Psoas muscle (tissue), 8 donors: Measurements from ENCODE around the gene VGLL3. TPM values are rescaled to one million over a fixed set of nuclear protein-coding genes. Genes with fewer than 3 reads are reported as not detected.

Experiments
- ATAC-seq, 4 donors: fragments of 200-7000 bp; cut with Tn5 transposase; one replicate each; pipeline ENCODE4 v1.9.1; 2020; ENCODE audit warnings: moderate library complexity in 3 of 4, mild to moderate bottlenecking in 2 of 4
- DNase-seq, 2 donors: peaks; one replicate each; pipeline ENCODE4 v3.0.0-alpha.2; 2020
- H3K27ac ChIP-seq: fragments of 200-600 bp; one replicate; pipeline ENCODE4 v1.8.0; 2022
- H3K27me3 ChIP-seq, 3 donors: fragments of 200-600 bp in 1 of 3; one replicate each; pipeline versions ENCODE4 v1.6.1 to v1.8.0; 2013 to 2022; ENCODE audit warnings: low read length in 2 of 3, mild to moderate bottlenecking in 2 of 3, moderate library complexity in 1 of 3; ENCODE audit not compliant: insufficient read depth in 3 of 3
- H3K36me3 ChIP-seq, 2 donors: fragments of 200-600 bp in 1 of 2; one replicate each; pipeline versions ENCODE4 v1.6.1 to v1.8.0; 2013 to 2022; ENCODE audit warnings: low read depth in 1 of 2, mild to moderate bottlenecking in 1 of 2, moderate library complexity in 1 of 2; ENCODE audit not compliant: insufficient read depth in 1 of 2
- H3K4me1 ChIP-seq: fragments of 200-600 bp; one replicate; pipeline ENCODE4 v1.8.0; 2022
- H3K4me3 ChIP-seq: fragments of 200-600 bp; one replicate; pipeline ENCODE4 v1.8.0; 2022; ENCODE audit warnings: mild to moderate bottlenecking
- H3K9me3 ChIP-seq: fragments of 200-600 bp; one replicate; pipeline ENCODE4 v1.8.0; 2022
- WGBS, 3 donors: extraction: QIAGEN DNeasy Blood & Tissue Kit; methylation state at CpG; one replicate each; pipeline versions ENCODE4 v1.1.6 to v1.1.7; 2013; 5-methylcytosine and 5-hydroxymethylcytosine counted together
- intact Hi-C, 2 donors: fragments of 100-400 bp; cut with DNase I; formaldehyde crosslinking; loops; one replicate each; pipeline versions ENCODE4 v1.11.0 to v1.14.2; 2022
- polyA plus RNA-seq, 3 donors: library from polyadenylated mRNA; stranded (reverse); fragments of 200-250 nt; gene quantifications; one replicate each; pipeline ENCODE4 v1.2.3, GENCODE V29; 2013
- total RNA-seq, 4 donors: library from RNA; stranded (reverse); fragmentation: NEBNext Ultra II Directional in 2 of 4; extraction: Animal tissue kit (Norgen Biotek cat#: 25700) in 2 of 4; gene quantifications; one replicate each; pipeline versions ENCODE4 v1.2.1 to v1.2.4, GENCODE V29; 2021 to 2023
- TF ChIP-seq, protein P1 (sequence below): fragments of 200-600 bp; IDR thresholded peaks from one replicate; pipeline ENCODE4 v1.8.0; 2022; ENCODE audit warnings: antibody characterized with exemption
- donor health status: healthy with polysubstance abuse.
- donor health status: DM: no; HTN: no; CAD: no; lungs with moderate emphysema.
- donor health status: Bipolar disorder and iron deficiency.
- donor health status: healthy.
- donor health status: DM: yes; HTN: yes; CAD: no.
- donor health status: DM: no; HTN: no; CAD: no.
- donor health status: DM: no; HTN: no; CAD: no.
- donor health status: DM: yes; HTN: yes; CAD: no.

The VGLL3 gene
- total and polyA plus RNA-seq, 7 donors = 1.2 to 15.1 (median 3.2) TPM

DNA sequence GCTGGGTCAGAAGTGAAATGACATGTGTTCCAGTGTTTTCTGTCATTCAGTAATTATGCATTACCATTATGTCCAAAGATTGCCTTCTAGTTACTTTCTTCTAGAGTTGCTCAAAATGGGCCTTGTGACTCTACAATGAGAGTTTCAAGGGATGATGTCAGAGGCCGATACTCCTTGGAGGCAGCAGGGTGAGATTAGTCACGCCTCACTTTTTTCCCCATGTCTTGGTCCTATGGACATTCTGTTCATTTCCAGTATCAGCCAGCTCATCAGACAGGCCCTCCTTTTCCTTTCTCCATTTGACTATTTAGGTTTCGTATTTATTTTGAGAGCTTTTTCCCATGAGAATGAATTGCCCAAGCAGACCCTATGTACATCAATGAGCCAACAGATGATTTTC lies 17.5 kb downstream of the VGLL3 start:
- Histone ChIP-seq H3K9me3 (no peaks in the 10 kb centered on the region), H3K36me3 (peaks cover 0 to 1% of the 10 kb centered on the region in 2 donors), H3K4me3 (no peak overlapping the region), H3K27ac (no peak overlapping the region), H3K4me1 (no peaks in the 10 kb centered on the region), H3K27me3 (no peaks in the 10 kb centered on the region)
- TF ChIP-seq, protein P1, sequence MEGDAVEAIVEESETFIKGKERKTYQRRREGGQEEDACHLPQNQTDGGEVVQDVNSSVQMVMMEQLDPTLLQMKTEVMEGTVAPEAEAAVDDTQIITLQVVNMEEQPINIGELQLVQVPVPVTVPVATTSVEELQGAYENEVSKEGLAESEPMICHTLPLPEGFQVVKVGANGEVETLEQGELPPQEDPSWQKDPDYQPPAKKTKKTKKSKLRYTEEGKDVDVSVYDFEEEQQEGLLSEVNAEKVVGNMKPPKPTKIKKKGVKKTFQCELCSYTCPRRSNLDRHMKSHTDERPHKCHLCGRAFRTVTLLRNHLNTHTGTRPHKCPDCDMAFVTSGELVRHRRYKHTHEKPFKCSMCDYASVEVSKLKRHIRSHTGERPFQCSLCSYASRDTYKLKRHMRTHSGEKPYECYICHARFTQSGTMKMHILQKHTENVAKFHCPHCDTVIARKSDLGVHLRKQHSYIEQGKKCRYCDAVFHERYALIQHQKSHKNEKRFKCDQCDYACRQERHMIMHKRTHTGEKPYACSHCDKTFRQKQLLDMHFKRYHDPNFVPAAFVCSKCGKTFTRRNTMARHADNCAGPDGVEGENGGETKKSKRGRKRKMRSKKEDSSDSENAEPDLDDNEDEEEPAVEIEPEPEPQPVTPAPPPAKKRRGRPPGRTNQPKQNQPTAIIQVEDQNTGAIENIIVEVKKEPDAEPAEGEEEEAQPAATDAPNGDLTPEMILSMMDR = no peak
- no peak for DNase-seq
- 73 to 84% (median 79%) methylated on average over 3 of the region's 3 CpGs for WGBS, 3 donors
- intact Hi-C loops = loop anchor here (10.0 kb wide), 2 partner anchors 111 to 191 kb away; no protein-coding TSS in a partner anchor
- peak in 3 of 4 donors; percentile 47 to 61 (median 53) for ATAC-seq

DNA sequence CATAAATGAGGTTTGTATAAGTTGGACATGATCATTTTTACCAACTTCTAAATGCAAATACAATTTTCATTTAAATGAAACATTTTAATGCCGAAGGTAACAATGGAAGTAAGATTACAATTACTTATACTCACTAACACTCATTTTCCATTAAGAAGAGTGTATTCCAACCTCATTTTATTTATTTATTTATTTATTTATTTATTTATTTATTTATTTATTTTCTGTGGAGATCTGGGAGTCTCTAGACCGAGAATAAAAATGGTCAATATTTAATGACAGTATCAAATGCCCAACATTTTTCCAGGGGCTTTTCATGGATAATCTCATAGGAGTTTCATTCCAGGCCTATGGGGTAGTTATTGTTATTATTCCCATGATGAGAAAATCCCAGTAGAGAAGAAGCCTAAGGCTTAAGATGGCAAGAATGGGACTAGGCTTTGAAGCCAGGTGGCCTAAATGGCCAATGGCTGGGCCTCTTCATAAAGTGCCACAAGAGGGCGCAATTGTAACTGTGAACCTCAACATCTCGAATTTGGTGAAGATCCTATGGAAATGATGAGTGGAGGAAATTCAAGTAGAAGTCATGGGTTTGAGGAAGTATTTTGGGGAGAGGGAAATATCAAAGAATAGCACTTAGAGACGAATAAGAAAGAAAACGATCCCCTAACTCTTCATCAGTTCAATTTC lies 21.3 kb downstream of the VGLL3 start:
- intact Hi-C loops = loop anchor here (10.0 kb wide), 2 partner anchors 115 to 195 kb away; no protein-coding TSS in a partner anchor
- H3K9me3 ChIP-seq = no peaks in the 10 kb centered on the region
- TF ChIP-seq, protein P1 = peak; percentile 47
- WGBS, 3 donors = 67 to 76% (median 72%) methylated on average over 6 of the region's 6 CpGs
- no peak for DNase-seq
- peaks cover 0 to 5% of the 10 kb centered on the region in 2 donors for H3K36me3 ChIP-seq
- no peaks in the 10 kb centered on the region for H3K27me3 ChIP-seq
- ATAC-seq = no peak
- H3K4me1 ChIP-seq = no peaks in the 10 kb centered on the region
- no peak overlapping the region for H3K4me3 ChIP-seq
- H3K27ac ChIP-seq = no peak overlapping the region

DNA sequence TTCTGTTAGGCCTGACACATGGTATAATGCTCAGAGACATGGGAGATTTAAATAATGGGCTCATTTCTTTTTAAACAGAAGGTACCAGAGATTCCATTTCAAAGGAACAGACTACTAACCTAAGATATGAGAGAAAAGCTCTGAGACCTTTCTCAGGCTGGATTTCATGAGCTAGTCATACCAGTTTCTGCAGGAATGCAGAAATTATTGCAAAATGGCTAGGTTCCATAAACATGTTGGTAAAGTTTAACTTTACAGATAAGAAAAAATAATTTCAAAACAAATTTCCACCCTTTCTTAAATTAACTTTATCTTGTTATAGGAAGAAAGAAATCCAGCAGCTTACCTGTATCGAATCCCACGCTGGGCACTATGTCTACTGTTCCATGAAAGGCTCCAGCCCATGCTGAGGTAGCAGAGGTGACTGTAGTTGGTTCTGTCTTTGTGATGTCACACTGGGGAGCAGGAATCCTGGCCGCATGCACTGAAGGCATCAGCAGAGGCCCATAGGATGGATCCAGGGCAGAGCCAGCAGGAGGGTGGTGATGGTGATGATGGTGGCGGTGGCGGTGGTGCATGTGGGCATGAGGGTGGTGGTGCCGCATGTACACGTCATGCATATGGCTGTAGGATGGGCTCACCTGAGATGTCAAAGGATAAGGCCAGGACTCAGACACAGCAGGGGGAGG lies 22.6 kb downstream of the VGLL3 start:
- Histone ChIP-seq H3K9me3 (no peaks in the 10 kb centered on the region), H3K4me3 (no peak overlapping the region), H3K27me3 (no peaks in the 10 kb centered on the region), H3K4me1 (no peaks in the 10 kb centered on the region), H3K36me3 (peaks cover 0 to 5% of the 10 kb centered on the region in 2 donors), H3K27ac (no peak overlapping the region)
- DNase-seq = no peak
- no peak for ATAC-seq
- intact Hi-C loops = no loop called here
- 89 to 97% (median 93%) methylated on average over 7 of the region's 7 CpGs for WGBS, 3 donors
- TF ChIP-seq, protein P1 = no peak

DNA sequence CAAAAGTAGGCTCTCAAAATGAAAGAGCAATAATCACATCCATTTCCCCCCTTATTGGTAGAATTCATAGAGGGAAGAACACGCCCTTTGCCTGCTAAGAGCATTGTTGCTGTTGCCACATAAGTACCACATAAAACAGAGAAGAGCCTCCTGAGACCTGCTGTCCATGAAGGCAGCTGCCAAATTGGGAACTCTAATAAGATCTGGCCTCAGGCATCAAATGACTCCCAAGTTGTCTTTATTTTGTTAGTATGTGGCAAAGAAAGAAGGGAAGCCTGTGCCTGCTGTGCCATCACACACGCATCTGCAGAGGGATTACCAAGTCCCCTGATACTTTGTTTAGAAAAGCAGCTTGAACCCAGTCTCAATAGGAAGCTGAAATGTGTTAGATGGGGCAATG lies 23.9 kb downstream of the VGLL3 start:
- no peaks in the 10 kb centered on the region for H3K4me1 ChIP-seq
- TF ChIP-seq, protein P1 = no peak
- peaks cover 0 to 5% of the 10 kb centered on the region in 2 donors for H3K36me3 ChIP-seq
- no peaks in the 10 kb centered on the region for H3K9me3 ChIP-seq
- ATAC-seq = no peak
- 66 to 75% (median 75%) methylated on average over 2 of the region's 2 CpGs for WGBS, 3 donors
- H3K4me3 ChIP-seq = no peak overlapping the region
- intact Hi-C loops = no loop called here
- no peaks in the 10 kb centered on the region for H3K27me3 ChIP-seq
- no peak overlapping the region for H3K27ac ChIP-seq
- no peak for DNase-seq
